GM19193 (cell line): Measurements from ENCODE around the gene ALDH1L2.

ENCODE experiments used
- POLR2A ChIP-seq: IDR thresholded peaks from 4 replicates; pipeline ENCODE4 v1.6.1; 2011; ENCODE audit not compliant: insufficient read depth, insufficient read length; ENCODE audit errors: extremely low read depth

The ALDH1L2 gene

DNA sequence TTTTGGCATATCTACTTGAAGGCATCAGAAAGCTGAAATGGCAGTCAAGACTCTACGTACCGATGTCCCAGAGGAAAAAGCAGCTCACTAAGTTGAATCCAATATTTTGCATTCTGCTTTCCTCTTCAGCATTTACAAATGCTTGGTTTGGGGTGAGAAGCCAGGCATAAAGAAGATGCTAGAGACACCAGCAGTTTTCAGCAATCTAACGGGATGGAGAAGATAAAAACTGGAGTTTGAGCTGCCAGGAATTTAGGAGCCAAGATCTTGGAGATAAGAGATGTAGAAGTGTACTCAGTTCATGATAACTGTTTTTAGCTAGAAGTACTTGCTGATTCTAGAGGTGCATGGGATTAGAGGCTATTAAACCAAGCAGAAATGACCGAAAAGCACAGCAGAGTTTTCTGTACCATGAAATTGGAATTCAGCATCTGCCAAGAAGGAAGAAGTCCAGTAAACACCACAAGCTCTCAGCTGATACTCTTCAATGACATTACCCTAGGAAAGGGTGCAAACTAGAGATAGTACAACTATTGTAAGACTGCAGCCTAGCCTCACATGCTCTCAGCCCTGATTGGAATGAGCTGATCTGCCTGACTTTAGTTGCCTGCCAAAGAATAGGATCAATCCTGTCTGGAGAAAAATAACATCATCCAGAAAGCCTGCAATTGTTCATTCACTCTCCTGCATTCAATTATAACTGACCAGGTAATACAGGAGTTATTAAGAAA lies 7.4 kb upstream of the ALDH1L2 start:
- TF ChIP-seq POLR2A = no peak

DNA sequence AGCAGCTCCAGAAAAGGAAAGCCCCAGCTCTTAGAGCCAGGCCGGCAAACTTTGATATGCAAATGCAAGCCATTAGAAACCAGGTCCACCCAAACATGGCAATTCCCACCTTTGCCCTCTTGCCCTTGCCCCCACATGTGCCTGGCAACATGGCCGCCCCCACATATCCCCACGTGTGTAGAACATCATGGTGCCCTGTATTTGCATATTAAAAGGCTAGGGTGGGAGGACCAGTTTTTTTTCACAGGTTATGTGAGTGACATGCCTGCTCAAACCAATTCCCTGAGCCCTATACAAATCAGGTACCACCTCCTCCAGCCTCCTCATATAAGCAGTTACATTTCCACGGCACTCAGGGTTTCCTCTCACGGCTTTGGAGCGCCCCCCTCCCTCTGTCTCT lies 6.1 kb upstream of the ALDH1L2 start:
- TF ChIP-seq POLR2A = no peak

DNA sequence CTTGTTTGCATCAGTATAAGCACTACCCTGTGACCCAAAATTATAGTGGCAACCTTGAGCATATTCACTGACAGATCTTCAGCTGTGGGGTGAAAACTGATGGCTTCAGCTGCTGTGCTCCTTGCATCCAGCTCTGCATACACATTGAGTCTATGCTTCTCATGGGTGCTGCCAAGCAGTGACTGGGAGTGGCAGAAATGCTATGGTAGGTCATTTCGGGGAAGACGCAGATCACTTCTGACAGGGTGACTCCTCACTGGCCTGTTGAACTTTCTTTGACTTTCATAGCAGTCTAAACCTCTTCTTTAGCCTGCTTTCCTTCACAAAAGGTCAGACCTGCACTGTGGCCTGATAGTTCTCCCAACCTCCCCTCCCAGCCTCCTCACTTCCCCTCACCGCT lies 5.6 kb upstream of the ALDH1L2 start:
- TF ChIP-seq POLR2A = no peak

DNA sequence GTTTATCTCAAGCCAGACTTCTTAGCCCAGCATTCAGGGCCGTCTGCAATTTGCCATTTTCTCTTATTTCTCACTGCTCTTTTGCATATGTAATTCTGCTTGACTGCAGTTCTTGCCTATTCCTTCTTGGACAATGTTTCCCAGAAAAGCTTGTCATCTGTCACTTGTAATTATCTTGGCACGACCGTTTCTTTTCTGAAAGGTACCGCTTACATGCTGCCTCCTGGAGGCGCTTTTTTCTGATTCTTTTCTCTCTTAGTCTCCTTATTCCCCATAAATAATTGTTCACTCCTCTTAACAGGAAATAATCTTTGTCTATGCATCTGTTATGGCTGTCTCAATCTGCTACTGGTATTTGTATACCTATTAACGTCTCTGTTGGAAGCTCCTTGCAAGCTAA lies 1.2 kb upstream of the ALDH1L2 start:
- no peak for TF ChIP-seq POLR2A

DNA sequence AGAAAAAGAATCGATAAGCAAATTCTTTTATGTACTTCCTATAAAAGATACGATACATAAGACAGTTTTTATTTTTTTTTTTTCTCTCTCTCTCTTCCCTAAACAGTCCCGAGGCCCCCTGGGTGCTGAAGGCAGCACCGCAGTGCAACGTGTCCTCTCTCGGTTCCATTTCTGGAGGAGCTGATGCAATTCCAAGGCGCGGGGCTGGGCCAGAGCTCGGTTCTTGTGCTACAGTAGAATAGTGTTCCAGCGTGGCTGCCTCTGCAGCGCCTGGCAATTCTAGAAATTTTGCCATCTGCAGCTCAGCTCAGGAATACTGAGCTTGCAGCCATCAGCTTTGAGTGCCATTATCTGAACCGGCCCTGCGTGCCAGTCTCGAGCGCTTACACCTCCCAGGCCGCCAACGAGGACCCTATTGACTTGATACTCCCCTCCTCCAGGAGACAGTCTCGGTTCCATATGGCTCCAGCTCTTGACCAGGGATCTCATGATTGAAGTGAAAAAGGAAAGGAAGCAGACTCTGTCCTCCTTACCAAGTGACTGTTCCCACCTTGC lies 630 bp downstream of the ALDH1L2 start:
- no peak for TF ChIP-seq POLR2A

DNA sequence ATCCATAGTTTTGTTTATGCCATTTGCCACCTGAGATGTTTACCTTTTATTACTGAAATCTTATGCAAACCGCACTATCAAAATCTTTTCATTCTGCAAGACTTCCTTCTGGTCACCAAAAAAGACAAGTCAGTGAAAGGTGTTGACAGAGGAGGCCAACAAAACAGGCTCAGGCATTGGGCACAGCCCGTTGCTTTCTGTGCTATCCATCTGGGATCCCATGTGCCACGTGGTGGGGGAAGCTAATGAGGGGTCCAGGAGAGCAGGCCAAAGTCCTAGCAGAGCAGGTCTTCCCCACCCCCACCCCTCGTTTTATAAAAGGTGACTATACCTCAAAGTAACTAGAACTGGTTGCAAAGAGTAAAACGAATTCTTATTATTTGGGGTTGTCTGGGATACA lies 1.2 kb downstream of the ALDH1L2 start:
- no peak for TF ChIP-seq POLR2A

DNA sequence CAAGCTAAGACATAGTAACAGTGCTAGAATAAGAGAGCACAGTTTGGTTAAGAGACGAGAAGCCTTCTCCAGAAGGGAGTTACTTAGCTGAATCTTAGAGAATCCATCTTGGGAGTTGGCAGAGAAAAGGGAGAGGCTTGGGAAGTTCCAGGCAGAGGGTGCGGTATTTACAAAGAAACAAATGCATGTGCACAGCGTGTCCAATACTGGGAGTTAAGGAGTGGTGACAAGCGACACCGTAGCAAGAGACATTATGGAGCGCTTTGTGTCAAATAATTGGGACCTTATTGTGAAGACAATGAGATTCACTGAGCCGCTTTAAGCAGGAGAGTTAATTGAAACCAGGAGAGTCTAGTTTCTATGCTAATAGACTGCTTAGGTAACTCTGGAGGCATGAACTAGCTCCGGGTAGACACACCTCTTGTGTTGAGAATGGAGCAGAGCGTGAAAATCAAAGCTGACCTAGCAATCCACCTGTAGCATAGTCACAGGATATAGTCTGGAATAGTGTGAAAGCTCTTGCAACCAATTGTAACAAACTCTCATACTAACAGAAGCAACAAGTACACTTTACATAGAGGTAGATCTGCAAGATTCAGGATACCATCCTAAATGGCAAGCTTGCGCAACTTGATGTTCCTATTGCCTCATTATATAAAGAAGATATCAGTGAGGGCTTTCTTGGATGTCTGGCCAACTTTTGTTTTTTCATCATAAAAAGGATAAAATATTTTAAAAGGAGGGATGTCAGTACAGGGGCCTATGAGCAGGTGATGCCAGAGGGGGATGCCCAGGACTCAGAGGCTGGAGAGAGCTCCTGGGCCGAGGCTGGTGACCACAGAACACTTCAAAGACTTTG lies 5.3 kb downstream of the ALDH1L2 start:
- no peak for TF ChIP-seq POLR2A

DNA sequence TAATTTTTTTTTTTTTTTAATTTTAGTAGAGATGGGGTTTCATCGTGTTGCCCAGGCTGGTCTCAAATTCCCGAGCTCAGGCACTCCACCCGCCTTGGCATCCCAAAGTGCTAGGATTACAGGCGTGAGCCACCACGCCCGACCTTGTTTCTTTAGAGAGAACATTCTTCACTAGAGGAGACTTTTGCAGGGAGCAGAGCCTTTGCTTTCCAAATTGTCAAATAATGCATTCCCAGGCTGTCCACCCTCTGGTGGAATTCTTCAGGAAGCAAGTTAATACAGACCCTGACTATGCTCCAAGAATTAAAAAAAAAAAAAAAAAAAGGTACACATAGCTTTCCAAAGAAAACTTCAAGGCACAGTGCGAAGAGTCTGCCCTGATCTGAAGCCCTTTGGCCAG lies 6.8 kb downstream of the ALDH1L2 start:
- TF ChIP-seq POLR2A = no peak

DNA sequence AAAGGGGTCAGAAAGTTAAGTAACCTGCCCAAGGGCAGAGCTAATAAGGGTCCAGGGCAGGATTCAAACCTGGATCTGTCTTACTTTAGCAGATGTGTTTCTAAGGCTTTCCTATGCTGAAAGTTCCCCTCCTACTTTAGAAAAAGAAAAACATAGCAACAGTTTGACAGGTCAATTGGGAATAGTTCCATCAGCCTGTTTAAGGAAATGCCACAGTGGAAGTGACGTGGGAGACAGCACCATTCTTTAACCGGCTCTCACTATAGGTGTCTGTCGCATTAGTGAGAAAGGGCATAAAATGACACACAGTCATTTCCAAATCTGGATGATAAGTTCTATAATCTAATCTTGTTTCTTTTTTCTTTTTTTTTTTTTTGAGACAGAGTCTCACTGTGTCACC lies 7.3 kb downstream of the ALDH1L2 start:
- no peak for TF ChIP-seq POLR2A

DNA sequence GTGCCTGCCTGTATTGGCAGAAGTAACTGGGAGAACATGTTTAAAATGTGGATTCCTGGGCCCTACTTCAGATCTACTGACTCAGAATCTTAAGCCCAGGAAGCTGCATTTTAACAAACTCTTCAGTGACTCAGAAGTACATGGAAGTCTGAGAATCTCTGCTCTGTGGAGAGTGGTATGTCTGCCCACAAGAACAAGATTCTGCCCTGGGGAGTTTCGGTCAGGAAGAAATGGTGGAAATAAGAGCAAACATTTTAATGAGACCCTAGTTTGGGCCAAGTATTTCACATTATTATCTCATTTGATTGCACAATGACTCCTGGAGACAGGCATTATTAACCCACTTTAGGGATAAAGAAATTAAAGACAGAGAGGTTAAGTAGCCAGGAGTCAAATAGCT lies 8.2 kb downstream of the ALDH1L2 start:
- no peak for TF ChIP-seq POLR2A

DNA sequence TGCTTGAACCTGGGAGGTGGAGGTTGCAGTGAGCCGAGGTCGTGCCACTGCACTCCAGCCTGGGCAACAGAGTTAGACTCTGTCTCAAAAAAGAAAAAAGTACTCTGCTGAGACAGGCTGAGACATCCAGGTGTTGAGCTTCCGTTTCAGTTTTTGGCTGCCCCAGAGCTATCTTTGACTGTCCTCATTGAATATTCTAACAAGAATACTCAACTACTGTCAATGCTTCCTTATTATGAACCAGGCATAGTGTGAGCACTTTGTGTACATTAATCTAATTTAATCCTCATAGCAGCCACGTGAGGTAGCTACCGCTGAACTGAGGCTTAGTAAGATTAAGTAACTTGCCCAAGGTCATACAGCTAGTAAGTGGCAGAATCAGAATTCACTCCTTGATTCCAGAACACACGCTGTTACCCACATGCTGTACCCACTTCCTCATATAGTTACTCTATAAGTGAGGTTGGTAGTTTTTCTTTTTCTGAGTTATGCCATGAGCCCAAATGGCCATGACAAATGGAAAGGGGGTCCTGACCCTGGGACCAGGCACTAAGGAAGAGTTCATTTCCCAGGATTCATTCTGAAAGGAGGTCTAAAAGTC lies 11.3 kb downstream of the ALDH1L2 start:
- TF ChIP-seq POLR2A = no peak

DNA sequence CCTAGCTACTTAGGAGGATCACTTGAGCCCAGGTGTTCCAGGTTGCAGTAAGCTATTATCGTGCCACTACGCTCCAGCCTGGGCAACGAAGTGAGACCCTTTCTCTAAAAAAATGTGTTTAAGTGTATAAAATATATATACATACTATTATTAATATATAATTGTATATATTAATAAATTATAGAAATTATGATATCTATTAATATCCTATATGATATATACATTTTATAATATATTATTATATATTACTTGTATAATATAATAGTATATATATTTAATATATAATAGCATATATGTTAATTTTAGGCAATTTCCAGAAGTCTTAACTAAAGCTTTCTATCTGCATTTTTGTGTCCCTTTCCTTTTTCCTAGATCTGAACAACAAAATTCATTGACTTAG lies 12.3 kb downstream of the ALDH1L2 start:
- no peak for TF ChIP-seq POLR2A

DNA sequence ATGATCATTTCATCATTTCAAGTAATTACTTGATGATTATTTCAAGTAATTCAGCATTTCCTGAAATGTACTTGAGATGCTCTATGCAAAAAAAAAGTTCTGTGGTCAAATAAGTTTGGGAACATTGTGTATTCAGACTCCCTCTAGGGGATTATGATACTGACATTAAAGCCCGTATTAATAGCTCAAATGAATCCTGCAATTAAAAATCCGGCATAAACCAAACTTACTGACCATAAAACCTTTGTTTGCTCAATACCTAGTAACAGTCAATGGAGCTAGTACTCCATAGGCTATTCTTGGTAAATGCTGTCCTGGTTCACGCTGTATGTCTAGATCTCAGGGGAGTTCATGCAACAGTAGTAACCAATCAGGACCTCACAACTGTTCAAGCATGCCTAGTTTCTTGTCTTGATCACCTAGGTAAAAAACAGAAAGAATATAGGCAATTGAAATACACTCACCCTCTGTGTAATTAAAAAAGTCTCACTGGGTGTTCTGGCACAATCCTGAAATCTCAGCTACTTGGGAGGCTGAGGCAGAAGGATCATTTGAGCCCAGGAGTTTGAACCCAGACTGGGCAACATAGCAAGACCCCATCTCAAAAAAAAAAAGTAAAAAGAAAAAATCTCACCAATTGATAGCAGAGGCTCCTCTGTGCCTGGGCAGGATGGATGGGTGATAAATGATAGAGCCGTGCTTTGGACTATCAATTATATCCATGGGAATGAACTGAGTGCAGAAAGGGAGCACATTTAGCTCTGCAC lies 14.1 kb downstream of the ALDH1L2 start:
- TF ChIP-seq POLR2A = no peak

DNA sequence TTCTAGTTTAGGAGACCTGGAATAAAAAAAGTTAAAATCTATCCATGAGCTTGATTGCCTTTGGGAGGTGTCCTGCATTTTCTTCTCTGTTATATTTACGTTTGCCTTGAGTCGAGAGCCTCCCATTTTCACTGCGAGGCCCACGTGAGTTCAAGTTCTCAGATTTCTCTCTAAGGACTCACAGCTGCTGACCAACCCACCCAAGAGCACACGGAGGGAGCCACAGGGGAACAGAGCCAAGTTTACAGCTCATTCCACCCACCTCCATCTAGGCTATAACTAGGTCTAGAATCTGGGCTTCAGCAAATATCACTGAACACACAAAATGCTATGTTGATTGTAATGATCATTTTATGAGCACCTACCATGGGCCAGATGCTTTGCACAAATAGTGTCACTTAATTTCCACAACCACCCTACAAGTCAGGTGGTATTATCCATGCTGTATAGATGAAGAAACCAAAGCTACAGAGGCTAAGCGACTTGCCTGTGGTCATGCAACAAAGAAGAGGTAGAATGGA lies 16.7 kb downstream of the ALDH1L2 start:
- TF ChIP-seq POLR2A = no peak

DNA sequence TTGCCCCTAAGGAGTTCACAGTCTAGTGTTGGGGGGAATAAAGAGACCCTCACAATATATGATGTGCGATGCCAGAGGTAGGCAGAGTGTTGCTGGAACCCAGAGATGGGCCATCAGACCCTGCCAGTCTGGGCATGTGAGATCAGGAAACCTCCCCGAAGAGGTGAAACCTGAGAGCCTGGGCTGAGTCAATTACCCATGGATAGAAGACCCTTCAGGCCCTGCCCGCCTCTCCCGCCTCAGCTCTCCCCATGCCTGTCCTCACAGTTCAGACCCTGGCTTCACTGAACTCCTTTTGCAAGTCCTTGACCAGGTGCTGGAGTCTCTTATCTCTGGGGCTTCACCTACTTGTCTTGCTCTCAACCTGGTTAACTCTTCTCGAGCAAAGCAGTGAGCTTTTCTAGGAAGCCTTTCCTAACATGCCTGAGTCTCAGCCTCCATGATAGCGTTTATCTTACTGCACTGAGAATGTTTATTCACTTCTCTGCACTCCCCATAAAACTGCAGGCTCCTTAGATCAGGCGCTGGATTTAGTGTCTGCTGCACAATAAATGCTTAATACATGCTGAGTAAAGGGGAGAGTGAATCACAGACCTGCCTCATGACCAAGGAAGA lies 19.6 kb downstream of the ALDH1L2 start:
- no peak for TF ChIP-seq POLR2A
